NCI-H128 (cell line): ENCODE measurements around the gene PALLD.

ENCODE experiments used
- DNase-seq: peaks from one replicate; lab custom pipeline; 2025; ENCODE audit not compliant: unreplicated experiment; lab: John Stamatoyannopoulos, UW

PALLD gene

DNA sequence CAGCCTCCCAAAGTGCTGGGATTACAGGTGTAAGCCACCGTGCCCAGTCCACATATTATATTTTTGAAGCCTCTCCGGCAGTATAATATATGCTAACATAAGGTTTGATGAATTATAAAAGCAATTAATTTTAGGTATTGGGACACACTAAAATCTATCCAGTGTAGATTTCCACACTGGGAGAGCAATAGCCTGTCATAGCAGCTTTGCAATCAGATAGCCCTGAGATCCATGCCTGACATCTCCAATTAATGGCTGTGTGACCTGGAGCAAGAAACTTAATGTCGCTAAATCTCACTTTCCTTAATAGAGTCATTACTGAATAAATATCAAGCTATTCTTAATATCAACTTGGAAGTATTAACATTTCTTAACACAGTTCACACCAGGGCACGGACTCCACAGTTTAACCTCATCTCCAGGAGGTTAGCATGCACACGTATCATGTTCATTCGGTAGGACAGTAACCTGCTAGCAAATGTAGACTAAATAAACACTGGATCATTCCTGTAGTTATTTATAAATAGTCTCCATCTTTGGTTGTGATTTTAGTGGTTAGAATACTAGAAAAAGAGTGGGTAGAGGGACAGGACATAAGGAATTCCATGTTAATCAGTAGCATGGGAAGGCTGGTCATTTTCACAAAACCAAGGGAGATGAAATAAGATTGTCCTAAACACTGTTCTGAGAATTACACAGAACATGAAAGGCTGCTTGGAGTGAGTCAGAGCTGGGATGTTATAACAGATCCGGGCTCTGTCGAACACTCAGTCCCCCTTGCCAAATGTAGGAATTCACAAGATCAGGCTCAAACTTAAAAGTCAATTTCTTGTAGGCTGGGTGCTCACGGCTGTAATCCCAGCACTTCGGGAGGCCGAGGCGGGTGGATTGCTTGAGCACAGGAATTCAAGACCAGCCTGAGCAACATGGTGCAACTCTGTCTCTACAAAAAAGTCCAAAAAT, 254.7 kb downstream of the PALLD start:
- no peak for DNase-seq

DNA sequence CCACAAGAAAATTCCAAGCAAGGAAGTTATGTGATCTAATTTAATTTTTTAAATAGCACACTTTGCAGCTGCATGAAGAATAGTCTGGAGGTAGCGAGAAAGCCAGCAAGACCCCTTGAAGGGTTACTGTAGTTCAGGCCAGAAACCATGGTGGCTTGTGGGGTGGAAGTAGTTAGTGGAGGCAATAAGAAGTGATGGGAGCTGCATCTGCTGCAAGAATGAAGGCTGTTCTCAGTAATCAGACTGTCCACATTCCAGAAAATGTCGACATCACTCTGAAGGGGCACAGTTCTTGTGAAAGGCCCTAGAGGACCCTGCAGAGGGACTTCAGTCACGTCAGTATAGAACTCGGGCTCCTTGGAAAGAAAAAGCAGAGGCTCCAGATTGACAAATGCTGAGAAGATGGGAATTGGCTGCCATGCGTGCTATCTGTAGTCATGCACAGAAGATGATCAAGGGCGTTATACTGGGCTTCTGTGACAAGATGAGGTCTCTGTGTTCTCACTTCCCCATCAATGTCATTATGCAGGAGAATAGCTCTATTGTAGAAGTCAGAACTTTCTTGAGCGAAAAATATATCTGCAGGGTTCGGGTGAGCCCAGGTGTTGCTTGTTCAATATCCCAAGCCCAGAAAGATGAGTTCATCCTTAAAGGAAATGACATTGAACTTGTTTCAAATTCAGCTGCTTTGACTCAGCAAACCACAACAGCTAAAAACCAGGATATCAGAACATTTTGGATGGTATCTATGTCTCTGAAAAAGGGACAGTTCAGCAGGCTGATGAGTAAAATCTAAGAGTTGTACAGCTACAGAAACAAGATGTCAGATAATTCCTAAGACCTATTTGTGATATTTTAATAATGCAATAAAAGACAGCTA, 259.0 kb downstream of the PALLD start:
- DNase-seq = no peak

DNA sequence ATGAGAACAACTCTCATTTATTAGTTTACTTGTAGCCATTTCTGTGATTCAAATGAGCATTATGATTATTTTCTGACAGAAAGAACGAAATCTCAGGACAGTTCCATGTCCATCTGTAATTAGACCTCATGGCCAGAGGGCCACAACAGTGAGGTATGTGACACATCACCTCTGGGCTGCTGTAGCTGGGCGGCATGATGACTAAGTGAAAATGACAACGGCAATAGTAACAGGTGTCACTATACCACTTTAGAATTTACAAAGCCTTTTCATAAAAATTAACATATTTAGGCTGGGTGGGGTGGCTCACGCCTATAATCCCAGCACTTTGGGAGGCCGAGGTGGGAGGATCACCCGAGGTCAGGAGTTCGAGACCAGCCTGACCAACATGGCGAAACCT, 260.6 kb downstream of the PALLD start:
- no peak for DNase-seq

DNA sequence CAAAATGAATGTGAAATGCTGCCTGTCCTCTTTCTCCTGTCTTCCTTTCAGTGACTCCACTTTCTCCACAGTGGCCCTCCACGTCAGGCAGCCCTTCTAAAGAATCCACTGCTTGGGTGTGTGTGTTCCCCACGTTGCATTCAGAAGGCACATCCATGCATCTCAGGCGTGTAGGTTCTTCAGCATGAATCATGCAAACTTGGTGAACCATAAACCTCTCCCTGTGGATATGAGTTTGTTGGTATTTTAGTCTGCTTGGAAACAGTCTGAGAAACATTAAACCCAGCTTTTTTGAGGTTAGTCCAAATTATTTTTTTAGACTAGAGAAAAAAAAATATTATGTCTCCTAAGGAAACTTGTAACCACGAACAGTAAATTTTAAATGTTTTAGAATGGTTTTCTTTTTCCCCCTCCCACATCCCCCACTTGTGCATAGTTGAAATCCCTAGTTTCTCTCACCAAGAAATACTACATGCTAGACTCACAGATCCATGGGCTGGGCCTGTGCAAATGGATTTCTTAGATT, 261.6 kb downstream of the PALLD start:
- no peak for DNase-seq

DNA sequence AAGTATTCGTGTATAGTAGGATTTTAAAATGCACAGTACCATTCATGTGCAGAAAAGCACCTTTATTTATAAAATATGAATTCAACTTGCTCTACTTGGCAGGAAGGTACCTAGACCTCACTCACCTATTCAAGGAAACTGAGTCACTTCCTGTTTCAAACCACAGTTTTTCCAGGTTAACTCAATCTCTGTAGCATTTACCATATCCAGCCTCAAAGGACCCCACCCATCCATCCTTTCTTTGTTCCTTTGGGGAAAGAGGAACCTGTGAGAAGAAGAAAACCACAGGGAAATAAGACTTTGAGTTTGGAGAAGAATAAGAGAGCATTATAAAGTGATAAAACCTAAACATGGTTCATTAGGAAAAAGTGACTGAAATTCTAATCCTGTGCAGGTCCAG, 262.5 kb downstream of the PALLD start:
- no peak for DNase-seq

DNA sequence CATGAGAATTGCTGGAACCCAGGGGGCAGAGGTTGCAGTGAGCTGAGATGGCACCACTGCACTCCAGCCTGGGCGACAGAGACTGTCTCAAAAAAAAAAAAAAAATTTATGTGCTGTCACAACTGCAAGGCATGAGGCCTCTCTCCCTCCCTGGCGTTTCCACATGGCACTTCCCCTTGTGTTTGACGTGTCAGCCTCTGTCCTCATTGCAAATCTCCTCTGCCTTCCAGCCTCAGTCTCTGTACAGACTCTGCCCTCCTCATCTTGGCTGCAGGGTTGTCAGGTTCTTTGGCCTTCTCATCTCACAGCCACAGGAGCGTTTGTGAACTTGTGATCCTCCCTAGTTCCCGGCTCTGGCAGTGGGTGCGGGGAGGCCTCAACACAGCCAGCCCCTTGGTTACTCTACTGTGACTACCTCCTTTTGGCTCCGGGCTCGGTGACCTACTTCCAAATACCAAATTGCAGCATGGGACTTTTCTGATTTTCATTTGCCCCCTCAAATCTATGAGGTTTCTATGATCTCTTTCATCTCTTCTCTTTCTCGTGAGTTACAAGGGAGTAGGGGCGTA, 263.2 kb downstream of the PALLD start:
- DNase-seq = no peak

DNA sequence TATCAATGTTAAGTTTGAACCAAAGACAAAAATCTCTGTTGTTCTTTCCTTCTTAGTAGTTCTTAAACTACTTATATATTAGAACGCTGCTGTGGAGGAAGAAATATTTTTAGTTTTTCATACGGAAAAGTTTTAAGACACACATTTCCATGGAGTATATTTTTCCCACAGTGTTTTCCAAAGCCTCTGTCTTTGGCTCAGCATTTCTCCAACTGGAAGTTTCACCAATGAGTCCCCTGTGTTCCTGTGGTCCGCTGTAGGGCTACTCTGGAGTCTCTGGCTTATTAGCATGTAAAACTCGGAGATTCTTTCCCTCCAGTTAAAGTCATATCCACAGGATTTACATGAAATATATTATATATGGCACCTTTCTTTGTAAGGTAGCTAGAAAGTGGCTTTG, 264.2 kb downstream of the PALLD start:
- no peak for DNase-seq

DNA sequence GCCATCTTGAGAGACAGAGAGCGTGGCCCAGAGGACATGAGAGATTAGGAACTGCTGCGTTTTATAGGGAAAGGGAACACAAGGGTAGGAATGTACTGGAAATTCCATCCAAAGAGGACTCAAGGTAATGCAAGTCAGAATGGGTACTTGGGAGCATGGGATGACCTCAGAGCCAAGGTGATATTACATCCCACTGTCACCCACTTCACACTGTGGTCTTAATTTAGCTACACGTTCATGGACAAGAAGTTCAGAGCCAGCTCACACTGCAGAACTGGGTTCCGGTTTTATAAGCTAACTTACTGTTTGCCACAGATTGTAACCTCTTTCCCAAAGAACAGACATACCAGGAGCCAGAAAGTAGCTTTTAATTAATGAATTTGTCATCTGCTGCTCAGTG, 268.5 kb downstream of the PALLD start:
- DNase-seq = no peak

DNA sequence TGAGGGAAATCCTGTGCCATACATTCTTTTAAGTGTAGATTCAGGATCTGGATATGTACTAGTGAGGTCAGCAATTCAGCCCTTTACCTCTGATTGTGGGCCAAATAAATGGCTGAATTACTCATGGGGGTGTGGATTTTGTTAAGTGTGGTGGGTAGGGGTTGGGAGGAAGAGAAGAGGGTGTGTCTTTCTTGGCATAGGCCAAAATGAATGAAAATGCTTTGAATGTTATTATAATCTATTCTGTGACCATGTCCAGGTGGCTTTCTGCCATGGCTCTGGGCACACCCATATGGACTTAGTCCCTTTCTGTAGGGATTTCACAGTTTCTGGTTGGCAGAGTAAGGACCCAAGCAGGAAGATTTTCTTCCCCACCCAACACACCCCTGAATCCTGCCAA, 268.9 kb downstream of the PALLD start:
- DNase-seq = no peak

DNA sequence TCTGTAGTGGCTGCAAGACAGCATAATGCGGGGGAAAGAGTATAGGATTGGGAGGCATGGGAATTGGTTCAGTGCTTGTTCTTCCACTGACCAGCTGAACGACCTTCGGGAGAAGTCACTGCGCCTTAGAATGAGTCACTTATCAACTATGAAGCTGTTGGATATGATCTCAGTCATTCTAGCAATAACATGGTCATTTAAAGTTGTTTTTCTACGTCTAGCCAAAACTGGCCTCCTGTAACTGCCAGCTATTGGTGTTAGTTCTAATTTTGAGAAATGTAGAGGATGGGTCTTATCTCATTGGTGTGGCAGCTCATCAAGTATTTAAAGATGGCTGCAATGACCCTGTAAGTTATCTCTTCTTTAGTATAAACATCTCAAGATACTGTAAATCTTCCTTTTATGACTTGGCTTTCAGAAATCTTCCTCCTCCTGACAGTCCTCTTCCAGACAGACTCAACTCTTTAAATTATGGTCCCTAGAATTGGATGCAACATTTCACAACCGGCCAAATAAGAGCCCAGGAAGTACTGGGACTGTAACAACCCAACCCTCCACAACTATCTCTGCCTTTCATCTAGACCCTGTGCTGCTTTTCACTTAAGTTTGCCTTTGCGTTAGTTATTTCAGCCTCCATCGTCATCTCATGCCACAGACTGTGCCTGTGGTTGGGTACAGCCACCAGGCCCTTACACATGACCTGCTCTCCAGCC, 269.9 kb downstream of the PALLD start:
- DNase-seq = no peak

DNA sequence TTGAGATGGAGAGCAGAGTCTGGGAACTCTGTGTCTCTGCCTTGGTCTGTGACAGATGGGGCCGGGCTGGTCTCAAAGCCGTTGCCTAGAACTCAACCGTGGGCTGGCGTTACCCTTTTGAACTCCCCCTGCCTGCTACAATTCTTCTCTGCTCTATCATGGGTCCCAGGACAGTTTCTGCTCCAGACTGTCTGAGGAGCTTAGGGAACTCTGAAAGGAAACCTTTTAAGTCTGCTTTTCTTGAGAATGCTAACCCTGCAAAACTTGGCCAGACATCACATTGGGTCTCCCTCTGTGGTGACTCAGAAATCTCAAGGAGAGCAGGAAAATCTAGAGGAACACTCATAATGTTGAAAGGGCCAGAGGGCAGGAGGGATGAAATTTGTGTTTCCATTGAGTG, 272.6 kb downstream of the PALLD start:
- no peak for DNase-seq

DNA sequence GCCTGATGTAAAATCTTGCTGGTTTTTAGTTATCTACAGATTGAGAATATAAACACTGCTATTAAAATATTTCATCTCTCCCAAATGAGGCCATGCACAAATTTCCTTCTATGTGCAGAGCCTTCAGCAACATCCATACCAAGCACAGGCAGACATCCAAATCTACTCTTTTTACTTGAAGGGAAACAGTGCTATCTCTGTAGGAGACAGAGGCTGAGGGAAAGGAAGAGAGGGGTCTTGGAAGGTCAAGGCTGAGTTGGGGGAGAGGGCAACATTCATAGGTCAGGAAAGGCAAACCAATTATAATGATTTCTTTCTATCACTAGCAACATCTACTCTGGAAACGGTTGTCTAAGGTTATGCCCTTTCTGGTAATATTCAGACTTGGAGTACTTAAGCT, 273.0 kb downstream of the PALLD start:
- no peak for DNase-seq

DNA sequence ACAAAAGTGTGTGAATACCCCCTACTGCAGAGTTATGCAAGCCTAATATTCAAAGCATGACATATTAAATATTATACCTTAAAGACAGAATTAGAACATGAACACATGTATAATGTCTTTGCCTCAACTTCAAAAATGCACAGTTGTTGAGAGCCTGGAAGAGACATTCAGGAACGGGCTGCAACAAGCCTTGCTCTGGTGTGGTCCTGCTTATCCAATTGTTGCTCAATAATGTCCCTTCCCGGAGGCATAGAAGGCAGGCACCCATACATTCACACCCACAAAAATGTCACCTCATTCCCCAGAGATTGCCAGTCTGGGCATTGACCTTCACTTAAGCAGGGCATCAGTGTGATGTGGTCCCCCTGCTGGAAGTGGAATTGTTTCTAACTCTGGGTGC, 274.4 kb downstream of the PALLD start:
- no peak for DNase-seq

DNA sequence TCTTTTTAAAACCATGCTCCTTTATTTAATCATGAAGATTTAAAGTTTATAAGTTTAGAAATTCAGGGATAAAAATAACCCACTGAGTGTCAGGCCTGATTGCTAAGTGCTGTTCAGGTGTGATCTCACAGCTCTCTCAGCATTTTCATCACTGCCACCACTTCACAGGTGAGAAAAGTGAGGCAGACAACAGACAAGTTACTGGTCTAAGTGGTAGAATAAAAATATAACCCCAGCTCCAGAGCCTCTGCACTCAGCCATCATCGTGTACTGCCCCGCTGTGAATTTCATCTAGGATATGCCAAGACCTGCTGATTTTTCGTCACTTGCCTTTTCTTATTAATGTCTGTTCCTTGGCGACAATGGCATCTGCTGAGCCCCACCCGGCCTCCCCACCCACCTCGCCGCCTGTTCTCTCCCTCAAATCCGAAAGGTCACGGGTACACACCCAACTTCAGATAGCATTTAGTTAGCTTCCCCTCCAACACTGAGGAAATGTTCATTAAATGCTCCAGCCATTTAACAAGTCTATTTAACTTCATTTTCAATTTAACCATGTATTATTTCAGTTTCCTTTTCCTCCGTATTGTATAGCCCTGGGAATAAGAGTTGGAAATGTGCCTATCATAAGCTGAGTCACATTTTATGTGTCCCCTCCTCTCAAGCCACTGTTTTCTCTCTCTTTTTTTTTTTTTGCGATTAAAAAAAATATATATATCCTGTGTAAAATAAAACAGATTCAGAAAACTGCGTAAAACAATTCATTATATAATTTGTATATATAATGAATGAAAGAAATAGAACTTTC, 276.7 kb downstream of the PALLD start:
- no peak for DNase-seq

DNA sequence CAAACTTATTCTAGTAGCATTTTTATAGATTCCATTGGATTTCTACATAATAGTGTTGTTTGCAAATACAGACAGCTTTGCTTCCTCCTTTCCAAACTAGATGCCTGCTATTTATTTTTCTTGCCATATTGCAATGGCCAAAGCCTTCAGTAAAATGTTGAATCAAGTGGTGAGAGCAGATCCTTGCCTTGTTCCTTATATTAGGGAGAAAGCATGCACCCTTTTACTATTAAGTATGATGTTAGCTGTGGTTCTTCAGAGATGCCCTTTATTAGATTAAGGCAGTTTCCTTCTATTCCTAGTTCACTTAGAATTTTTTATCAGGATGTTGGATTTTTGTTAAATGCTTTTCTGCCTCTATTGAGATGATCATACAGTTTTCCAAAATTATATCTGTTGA, 279.5 kb downstream of the PALLD start:
- DNase-seq = no peak

DNA sequence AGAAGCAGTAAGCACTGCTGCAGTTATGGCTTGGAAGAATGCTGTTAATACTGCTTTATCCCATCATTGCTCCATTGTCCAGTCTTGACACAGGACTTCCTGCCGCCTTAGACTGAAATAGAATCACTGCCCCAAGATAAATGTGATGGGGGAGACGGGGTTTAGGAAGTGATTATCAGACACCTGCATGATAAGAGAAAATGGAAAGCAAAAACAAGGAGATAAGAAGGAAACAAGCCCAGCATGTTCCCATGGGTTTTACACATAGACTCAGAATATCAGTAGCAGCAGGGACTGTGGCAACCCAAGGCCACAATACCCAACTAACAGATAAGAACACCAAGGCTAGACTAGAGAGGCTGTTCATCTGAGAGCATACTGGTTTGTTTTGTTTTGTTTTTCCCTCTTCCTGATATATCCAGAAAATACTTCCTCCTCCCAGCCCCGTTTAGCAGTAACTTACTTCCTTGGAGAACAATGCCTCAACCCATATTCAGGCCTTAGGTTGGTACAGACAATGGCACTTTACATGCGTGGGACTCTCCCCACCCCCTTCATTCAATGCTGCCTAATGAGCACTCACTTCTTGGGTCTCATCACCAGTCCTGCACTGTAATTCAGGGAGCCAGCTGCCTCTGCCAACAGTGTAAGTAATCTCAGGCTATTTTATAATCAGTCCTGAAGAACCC, 280.6 kb downstream of the PALLD start:
- DNase-seq = no peak

DNA sequence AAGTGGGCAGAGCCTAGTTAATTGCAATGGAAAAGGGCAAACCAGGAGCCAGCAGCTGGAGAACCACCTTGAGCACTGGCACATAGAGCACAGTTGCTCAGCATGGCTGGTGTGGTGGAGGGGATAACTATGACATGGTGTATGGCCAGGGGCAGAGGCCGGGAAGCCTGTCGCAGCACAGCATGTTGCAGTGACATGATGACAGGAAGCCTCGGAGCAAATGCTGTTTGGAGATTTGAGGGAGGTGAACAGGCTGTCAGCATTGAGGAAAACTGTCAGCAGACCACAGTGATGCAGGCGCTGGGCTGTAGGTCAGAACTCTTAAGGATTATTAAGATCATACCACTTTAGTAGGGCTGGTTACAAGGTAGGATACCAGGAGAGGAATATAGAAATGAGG, 284.5 kb downstream of the PALLD start:
- no peak for DNase-seq

DNA sequence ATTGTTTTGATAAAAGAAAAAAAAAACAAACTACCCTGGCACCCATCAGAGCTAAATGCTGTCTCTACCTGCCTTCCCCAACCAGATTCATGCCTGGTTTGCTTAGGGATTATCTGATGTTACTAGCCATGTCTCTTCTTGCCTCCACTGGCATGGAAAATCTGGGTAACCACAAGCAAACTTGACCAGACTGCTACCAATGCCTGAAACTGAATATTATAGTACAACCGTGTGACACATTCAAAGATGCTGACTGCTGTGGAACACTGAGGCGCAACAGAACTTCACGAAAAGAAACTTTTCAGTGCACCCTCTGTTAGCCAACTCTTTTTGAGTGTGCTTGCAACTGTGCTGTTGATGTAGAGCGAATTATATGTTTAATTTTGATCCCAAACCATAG, 285.1 kb downstream of the PALLD start:
- DNase-seq = no peak

DNA sequence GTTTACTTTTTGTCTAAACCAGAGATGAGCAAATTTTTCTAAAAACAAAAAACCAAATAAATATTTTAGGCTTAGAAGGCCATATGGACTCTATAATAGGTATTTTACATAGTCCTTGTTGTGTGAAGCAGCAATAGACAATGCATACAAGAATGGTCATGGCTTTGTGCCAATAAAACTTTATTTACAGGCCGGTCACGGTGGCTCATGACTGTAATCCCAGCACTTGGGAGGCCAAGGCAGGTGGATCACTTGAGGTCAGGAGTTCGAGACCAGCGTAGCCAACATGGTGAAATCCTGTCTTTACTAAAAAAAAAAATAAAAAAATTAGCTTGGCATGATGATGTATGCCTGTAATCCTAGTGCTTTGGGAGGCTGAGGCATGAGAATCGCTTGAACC, 285.6 kb downstream of the PALLD start:
- DNase-seq = no peak
